Stimulated activated CD4-positive, alpha-beta T cell treated with anti-CD3 and anti-CD28 coated beads, Interleukin-12 subunit alpha, Interleukin-12 subunit beta, amount 100 ng/mL, for 48 hours (primary cell): ENCODE results near the gene NPPC.
"Not testable (repeated sequence)": the region's sequence is repeated elsewhere in the genome, so short reads cannot be mapped to it uniquely, and the experiment has no call there.

Source experiments
- DNase-seq, 3 donors: peaks; one replicate each; pipeline ENCODE4 v3.0.0-alpha.2; 2020; ENCODE audit warnings: low read depth in 2 of 3, low spot score in 1 of 3

The NPPC gene

DNA sequence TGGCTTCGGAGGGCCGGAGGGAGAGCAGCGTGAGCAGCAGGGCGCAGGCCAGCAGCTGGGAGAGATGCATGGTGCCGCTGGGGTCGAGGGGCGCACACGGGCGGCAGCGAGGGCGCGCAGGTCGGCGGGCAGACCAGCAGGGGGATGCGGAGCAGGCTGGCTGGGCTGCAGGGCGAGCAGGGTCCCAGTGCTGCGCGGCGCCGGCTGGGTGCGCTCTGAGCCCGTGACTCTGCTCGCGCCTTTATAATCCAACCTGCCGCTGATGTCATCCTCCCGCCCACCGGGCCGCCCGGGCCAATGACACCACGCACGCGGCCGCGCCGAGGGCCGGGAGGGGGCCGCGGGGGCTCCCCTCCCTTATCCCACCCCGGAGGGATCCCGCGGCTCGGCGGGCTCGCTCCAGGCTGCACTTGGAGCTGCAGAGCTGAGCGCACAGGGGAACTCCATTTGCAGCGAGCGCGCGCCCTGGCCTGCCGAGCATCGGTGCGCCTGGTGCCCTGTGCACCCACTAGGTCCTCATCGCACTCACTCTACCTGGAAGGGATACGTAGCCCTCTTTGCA, at the start of gene NPPC:
Gene NPPC (minus strand): TSS at position 217 of the 562 bp plus-strand sequence. CDS start 147 bp downstream, at position 70.
- DNase-seq, result peak; percentile 65 to 72 (median 70)

DNA sequence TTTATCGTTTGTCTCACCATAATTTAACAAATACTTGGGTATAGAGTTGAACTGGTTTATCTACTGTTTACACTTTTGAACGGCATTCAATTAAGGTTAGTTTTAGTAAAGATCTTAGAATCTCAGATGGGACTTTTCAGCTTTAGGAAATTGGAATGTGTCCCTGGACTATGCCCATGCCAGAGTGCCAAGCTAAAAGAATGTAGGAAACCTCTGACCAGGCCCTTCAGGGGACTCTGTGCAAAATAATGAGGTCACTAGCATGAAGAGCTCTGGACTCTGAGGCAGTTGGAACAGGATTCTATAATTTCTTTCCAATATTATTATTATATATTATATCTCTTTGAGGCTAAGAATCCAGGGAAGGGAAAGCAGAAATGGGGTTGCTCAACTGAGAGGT, 48.8 kb upstream of the NPPC start:
- no peak for DNase-seq

GRCh38 chr2:231970461-231970860, 44.3 kb upstream of the NPPC start:
- DNase-seq, result no peak

GRCh38 chr2:231968820-231969219, 42.6 kb upstream of the NPPC start:
- no peak for DNase-seq

- no peak for DNase-seq
Measured at GRCh38 chr2:231966886-231967285, 40.7 kb upstream of the NPPC start.

GRCh38 chr2:231965102-231965501, 38.9 kb upstream of the NPPC start:
- DNase-seq, result no peak

DNA sequence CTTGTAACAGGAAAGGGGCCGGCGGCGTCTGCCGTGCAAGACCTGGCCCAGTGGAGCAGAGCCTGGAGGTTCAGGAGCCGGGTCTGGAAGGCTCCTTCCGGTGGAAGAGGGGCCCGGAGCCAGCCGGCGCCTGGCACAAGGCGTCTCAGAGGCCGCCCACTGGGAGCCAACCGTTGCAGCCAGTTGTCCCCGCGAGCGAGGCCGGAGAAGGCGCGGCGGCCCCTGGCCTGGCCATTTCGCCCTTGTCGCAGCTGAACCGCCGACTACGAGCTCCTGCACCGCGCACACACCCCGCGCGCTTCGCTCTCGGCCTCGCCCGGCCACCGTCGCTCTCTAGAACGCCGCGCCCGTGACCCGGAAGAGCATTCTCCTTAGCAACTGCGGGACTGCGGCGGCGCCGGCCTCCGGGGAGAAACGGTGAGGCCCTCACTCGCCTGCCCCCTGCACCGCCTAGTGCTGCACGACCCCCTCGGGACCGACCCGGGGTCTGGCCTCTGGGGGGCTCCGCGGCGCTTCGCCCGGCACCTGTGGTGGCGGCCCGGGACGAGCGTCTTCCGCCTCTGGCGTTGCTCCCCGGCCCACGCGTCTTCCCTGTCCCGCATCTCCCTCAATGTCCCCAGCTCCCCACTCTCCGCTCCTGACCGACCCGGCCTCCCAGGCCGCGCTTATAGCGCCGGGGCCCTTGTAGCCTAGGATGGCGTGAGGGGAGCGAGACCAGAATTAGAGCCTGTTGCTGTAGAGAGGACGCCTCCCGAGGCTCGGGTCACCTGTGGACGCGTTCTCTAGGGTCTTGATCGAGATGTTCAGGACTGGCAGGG, 35.4 kb upstream of the NPPC start, which contains the start of gene DIS3L2:
Gene DIS3L2 (plus strand): TSS at position 365 of the 818 bp plus-strand sequence. CDS start 53,215 bp downstream, outside the sequence.
- peak; percentile 61 to 75 (median 64) for DNase-seq

GRCh38 chr2:231960810-231961348, 34.7 kb upstream of the NPPC start:
- DNase-seq, result no peak

GRCh38 chr2:231957913-231958763, 31.9 kb upstream of the NPPC start:
- no peak for DNase-seq

DNA sequence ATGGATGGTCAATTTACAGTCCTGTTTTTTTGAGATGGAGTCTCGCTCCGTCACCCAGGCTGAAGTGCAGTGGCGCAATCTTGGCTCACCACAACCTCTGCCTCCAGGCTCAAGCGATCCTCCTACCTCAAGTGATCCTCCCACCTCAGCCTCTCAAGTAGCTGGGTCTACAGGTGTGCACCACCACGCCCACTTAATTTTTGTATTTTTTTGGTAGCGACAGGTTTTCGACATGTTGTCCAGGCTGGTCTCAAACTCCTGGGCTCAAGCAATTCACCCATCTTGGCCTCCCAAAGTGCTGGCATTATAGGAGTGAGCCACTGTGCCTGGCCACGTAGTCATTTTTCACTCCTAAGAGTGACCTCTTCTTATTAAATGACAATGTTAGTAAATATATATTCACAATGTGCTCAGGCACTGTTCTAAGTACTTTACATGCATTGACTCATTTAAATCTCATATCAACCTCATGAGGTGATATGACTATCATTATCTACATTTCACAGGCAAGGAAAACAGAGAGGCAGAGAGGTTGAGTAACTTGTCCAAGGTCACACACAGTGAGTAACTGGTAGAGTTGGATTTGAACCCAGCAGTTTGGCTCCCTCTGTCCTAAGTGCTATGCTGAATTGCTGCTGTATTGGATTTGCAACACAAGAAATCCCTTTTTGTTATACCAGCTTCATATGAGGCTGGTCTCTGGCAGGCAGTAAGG, 29.7 kb upstream of the NPPC start:
- DNase-seq, result no peak

DNA sequence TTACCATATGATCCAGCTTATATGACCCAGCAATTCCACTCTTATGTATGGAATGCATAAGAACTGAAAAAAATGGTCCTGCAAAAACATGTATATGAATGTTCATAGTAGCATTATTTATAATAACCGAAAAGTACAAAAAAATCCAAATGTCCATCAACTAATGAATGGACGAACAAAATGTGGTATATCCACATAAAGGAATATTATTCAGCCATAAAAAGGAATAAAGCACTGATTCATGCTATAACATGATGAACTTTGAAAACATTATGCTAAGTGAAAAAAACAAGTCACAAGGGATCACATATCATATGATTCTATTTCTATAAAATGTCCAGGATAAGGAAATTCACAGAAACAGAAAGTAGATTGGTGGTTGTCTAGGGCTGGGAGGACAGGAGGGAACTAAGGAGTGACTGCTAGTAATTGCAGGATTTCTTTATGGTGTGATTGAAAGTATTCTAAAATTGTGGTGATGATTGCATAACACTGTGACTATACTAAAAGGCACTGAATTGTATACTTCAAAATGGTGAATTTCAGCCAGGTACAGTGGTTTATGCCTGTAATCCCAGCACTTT, 25.3 kb upstream of the NPPC start:
- DNase-seq, result no peak

DNA sequence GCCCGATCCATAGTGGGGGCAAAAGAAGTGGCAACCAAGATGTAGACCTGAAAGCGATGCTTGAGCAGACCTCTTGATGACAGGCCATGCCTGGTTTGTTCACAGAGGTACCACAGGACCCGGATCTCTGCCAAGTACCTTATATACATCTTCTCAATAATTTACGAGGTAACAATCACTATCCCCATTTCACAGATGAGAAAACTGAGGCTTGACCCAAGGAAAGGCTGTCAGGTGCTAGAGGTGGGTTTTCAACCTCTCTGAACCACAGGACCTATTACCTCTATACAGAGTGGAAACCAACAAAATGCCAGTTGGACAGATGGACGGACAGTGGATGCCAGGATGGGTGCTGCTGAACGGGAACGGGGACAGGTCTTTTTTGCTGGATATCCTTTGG, 21.5 kb upstream of the NPPC start:
- DNase-seq, result no peak

DNA sequence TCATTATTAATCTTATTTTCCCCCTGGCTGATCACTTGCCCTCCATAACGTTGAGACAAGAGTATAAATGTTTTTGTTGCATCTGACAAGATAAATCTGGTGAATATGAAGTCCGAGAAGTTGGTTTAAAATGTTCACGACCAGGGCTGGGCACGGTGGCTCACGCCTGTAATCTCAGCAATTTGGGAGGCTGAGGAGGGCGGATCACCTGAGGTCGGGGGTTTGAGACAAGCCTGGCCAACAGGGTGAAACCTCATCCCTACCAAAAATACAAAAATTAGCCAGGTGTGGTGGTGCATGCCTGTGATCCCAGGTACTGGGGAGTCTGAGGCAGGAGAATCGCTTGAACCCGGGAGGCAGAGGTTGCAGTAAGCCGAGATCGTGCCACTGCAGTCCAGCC, 20.9 kb upstream of the NPPC start:
- not testable (repeated sequence) for DNase-seq

DNA sequence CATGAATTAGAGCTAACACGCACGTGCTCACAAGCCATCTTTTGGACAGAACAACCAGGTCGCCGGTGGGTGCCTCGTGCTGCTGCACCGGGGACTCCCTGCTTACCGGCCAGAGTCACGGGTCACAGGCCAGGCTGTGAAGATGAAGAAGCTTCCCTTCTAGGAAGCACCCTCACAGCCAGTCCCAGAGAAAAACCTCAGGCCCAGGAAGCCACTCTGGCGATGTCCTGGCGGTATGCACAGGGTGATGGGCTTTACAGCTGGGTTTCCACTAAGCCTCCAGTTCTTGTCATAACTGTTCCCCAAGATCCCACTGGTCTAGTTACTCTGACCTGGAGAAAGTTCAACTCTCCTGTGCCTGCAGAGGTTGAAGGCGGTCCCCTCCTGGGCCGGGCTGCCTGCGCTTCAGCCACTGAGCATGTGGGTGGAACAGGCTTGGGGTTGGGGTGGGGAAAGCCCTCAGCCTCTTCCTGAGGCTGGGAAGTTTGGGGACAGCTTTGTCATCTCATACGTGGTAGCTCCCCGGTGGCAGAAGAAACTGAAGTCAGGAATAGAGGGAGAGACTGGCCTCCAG, 20.1 kb upstream of the NPPC start:
- DNase-seq, result no peak

DNA sequence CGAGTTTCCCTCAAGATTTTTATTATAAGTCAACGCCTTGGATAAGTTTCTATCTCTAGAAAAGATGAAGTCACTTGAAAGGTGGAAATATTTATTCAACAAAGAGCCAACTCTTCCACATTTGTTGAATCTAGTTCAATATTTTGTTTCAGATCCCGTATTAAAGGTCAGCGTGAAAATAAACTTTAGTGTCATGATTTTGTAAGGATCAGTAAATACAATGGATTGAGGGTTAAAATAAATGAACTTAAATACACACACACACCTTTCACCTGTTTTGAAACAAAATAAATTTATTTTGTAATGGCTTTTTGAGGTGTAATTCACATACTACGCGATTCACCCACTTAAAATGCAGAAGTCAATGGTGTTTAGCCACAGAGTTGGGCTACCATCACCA, 16.0 kb upstream of the NPPC start:
- DNase-seq, result no peak

- no peak for DNase-seq
Measured at GRCh38 chr2:231941673-231942072, 15.5 kb upstream of the NPPC start.

- DNase-seq, result no peak
Measured at GRCh38 chr2:231940795-231941194, 14.6 kb upstream of the NPPC start.

DNA sequence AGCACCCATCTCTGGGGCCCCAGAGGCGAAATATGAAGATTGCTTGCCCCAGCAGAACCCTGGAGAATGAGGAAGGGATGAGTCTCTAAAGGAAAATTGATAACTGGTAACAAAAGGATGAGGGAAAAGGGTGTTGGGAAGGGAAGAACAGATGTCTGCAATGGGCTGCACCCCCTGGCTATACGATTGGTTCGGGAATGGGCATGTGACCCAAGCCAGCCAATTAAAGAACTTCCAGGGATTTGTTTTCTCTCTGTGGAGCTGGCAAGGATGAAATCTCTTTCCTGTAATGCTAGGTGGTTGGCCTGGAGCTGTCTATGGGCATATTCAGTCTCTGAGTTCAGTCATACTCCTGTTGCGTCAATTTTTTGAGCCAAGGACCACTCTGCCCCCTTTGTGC, 12.8 kb upstream of the NPPC start:
- DNase-seq, result no peak

DNA sequence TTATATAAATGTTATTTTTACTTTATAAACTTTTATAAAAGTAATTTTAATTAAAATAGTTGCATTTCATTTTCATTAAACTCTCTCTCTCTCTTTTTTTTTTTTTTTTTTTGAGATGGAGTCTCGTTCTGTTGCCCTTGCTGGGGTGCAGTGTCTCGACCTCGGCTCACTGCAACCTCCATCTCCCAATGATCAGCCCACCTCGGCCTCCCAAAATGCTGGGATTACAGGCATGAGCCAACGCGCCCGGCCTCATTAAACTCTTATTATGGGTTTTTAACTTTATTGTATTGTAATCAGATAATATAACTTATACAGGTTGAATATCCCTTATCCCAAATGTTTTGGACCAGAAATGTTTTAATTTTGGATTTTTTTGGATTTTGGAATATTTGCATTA, 10.9 kb upstream of the NPPC start:
- no peak for DNase-seq

DNA sequence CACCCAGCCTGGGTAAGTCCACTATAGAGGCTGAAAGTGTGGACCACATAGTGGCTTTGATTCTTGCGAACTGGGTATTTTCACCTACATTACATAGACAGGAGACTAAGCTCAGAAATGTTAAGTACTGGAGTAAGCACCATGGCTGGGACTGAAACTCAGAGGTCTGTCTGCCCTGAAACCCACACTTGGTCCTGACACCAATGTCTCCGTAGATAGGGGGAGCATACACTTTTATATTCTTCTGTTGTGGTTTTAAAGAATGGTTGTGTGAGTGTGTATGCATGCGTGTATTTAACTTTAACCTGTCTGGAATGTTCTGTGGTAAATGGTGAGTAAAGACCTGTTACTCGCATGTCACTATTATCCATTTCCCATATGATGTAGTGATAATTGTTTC, 10.3 kb upstream of the NPPC start:
- DNase-seq, result no peak
